Gastroesophageal sphincter (tissue), 3 donors: ENCODE measurements around the gene RETREG1.

Source experiments
- CTCF ChIP-seq, 4 experiments: fragments of 200-600 bp in 2 of 4; fragments of 450-650 bp in 2 of 4; sonication (generic) in 1 of 4; IDR thresholded peaks; one replicate each; pipeline ENCODE4 v1.5.1; 2017 to 2019; ENCODE audit warnings: antibody characterized with exemption in 4 of 4, mild to moderate bottlenecking in 2 of 4, moderate library complexity in 2 of 4
- EP300 ChIP-seq: sonication (generic); formaldehyde crosslinking; IDR thresholded peaks from one replicate; pipeline ENCODE4 v1.6.1; 2017; ENCODE audit warnings: antibody characterized with exemption, mild to moderate bottlenecking
- POLR2A ChIP-seq, 2 donors: fragments of 450-650 bp; IDR thresholded peaks; one replicate each; pipeline ENCODE4 v1.6.1; 2017; ENCODE audit warnings: antibody characterized with exemption in 2 of 2, mild to moderate bottlenecking in 2 of 2, moderate library complexity in 1 of 2
- POLR2AphosphoS5 ChIP-seq: sonication (generic); formaldehyde crosslinking; IDR thresholded peaks from one replicate; pipeline ENCODE4 v1.6.1; 2017; ENCODE audit warnings: antibody characterized with exemption

- TF ChIP-seq CTCF (IDR thresholded peaks at IDR 0.05) = peak; percentile 42 to 87 (median 67)
- TF ChIP-seq POLR2A (IDR thresholded peaks at IDR 0.05) = no peak
- TF ChIP-seq POLR2AphosphoS5 = no peak
- no peak for TF ChIP-seq EP300
Measured at GRCh38 chr5:16489322-16489791, 127.4 kb downstream of the RETREG1 start.
